ENCODE measurements around the gene RIPK4. TPM values are rescaled to one million over a fixed set of nuclear protein-coding genes. Genes with fewer than 3 reads are reported as not detected.

RIPK4 gene
- total and polyA plus RNA-seq, 2 donors (not counting 1 experiment from before 2014, with no cell fraction given), result not detected

GRCh38 chr21:41779659-41780058, 12.8 kb upstream of the RIPK4 start:
- H3K9ac ChIP-seq (ENCODE audit: low read length), result peak overlapping the region; percentile 2
- H3K4me1 ChIP-seq (ENCODE audit: control insufficient read depth in 2 of 2, insufficient read depth in 2 of 2, low read length in 2 of 2), result peaks cover 6 to 14% of the 10 kb centered on the region in 2 donors
- no peaks in the 10 kb centered on the region for H4K20me1 ChIP-seq (ENCODE audit: control insufficient read depth, insufficient read depth, low read length, poor library complexity, severe bottlenecking)
- no peak for DNase-seq
- ChIA-PET POLR2A (no interaction called here), CTCF (no interaction called here)
- TF ChIP-seq EZH2 (IDR thresholded peaks at IDR 0.05; ENCODE audit: borderline replicate concordance, insufficient read depth, low read depth, low read length, poor library complexity, severe bottlenecking), result no peak
- TF ChIP-seq CTCF (IDR thresholded peaks at IDR 0.05), result no peak
- H3K36me3 ChIP-seq (replicated peaks in 1 of 2; ENCODE audit: control extremely low read depth in 1 of 2, control insufficient read depth in 1 of 2, extremely low read depth in 1 of 2, insufficient read depth in 2 of 2, low read length in 1 of 2), result no peaks in the 10 kb centered on the region
- Mint-ChIP-seq H3K4me3 (no peak overlapping the region), H3K4me1 (peaks cover 4% of the 10 kb centered on the region), H3K27me3 (peaks cover 74% of the 10 kb centered on the region), H3K27ac (no peak overlapping the region), H3K9me3 (ENCODE audit: insufficient read depth) (no peaks in the 10 kb centered on the region)
- no peak overlapping the region for H3K27ac ChIP-seq (ENCODE audit: low read length in 2 of 2)
- WGBS (ENCODE audit: insufficient coverage), result 45% methylated on average over 5 of the region's 5 CpGs
- H2AFZ ChIP-seq (ENCODE audit: insufficient read depth, low read depth, low read length, poor library complexity, severe bottlenecking), result no peak overlapping the region
- H3K4me3 ChIP-seq (ENCODE audit: control extremely low read depth in 1 of 5, extremely low read depth in 1 of 5, insufficient read depth in 1 of 5, low read depth in 2 of 5, low read length in 4 of 5), result no peak overlapping the region
- peaks cover 0 to 60% (median 39%) of the 10 kb centered on the region in 4 experiments for H3K27me3 ChIP-seq (replicated peaks in 1 of 4; ENCODE audit: control extremely low read depth in 1 of 4, control insufficient read depth in 3 of 4, insufficient read depth in 4 of 4, low read length in 3 of 4)
- intact Hi-C loops (cut with micrococcal nuclease), result no loop called here
- no peaks in the 10 kb centered on the region for H3K9me3 ChIP-seq (ENCODE audit: control extremely low read depth in 1 of 3, control insufficient read depth in 2 of 3, insufficient read depth in 1 of 3, low read length in 2 of 3)
- ATAC-seq (ENCODE audit: low read depth), result no peak
- no peak overlapping the region for H3K4me2 ChIP-seq (replicated peaks; ENCODE audit: low read depth, low read length, poor library complexity, severe bottlenecking)
- no peaks in the 10 kb centered on the region for H3K79me2 ChIP-seq (ENCODE audit: control insufficient read depth, insufficient read depth, low read length)

- WGBS (ENCODE audit: insufficient coverage), result 11% methylated on average over 7 of the region's 16 CpGs
- Histone ChIP-seq H3K4me3 (ENCODE audit: control extremely low read depth in 1 of 5, extremely low read depth in 1 of 5, insufficient read depth in 1 of 5, low read depth in 2 of 5, low read length in 4 of 5) (peak overlapping the region in 1 of 5 experiments; percentile 9), H3K27ac (ENCODE audit: low read length in 2 of 2) (no peak overlapping the region), H3K4me1 (ENCODE audit: control insufficient read depth in 2 of 2, insufficient read depth in 2 of 2, low read length in 2 of 2) (peaks cover 6 to 14% of the 10 kb centered on the region in 2 donors), H3K4me2 (replicated peaks; ENCODE audit: low read depth, low read length, poor library complexity, severe bottlenecking) (peak overlapping the region; percentile 23), H4K20me1 (ENCODE audit: control insufficient read depth, insufficient read depth, low read length, poor library complexity, severe bottlenecking) (no peaks in the 10 kb centered on the region), H3K9me3 (ENCODE audit: control extremely low read depth in 1 of 3, control insufficient read depth in 2 of 3, insufficient read depth in 1 of 3, low read length in 2 of 3) (no peaks in the 10 kb centered on the region), H2AFZ (ENCODE audit: insufficient read depth, low read depth, low read length, poor library complexity, severe bottlenecking) (no peak overlapping the region), H3K36me3 (replicated peaks in 1 of 2; ENCODE audit: control extremely low read depth in 1 of 2, control insufficient read depth in 1 of 2, extremely low read depth in 1 of 2, insufficient read depth in 2 of 2, low read length in 1 of 2) (no peaks in the 10 kb centered on the region), H3K79me2 (ENCODE audit: control insufficient read depth, insufficient read depth, low read length) (no peaks in the 10 kb centered on the region), H3K9ac (ENCODE audit: low read length) (peak overlapping the region; percentile 2), H3K27me3 (replicated peaks in 1 of 4; ENCODE audit: control extremely low read depth in 1 of 4, control insufficient read depth in 3 of 4, insufficient read depth in 4 of 4, low read length in 3 of 4) (peaks cover 0 to 62% (median 38%) of the 10 kb centered on the region in 4 experiments)
- intact Hi-C loops (cut with micrococcal nuclease), result no loop called here
- ATAC-seq (ENCODE audit: low read depth) (no peak), DNase-seq (no peak)
- no peak overlapping the region for H3K27ac Mint-ChIP-seq
- peaks cover 75% of the 10 kb centered on the region for H3K27me3 Mint-ChIP-seq
- no peaks in the 10 kb centered on the region for H3K9me3 Mint-ChIP-seq (ENCODE audit: insufficient read depth)
- no peak overlapping the region for H3K4me3 Mint-ChIP-seq
- peaks cover 4% of the 10 kb centered on the region for H3K4me1 Mint-ChIP-seq
- TF ChIP-seq CTCF (IDR thresholded peaks at IDR 0.05) (no peak), EZH2 (IDR thresholded peaks at IDR 0.05; ENCODE audit: borderline replicate concordance, insufficient read depth, low read depth, low read length, poor library complexity, severe bottlenecking) (no peak)
- ChIA-PET POLR2A (no interaction called here), CTCF (interaction anchor here (0.9 kb wide), 1 partner anchor 496 kb away, joined by 8 read pairs; no protein-coding TSS in a partner anchor)
Measured at GRCh38 chr21:41778930-41779600, 12.2 kb upstream of the RIPK4 start.

Measured in B cell (primary cell).